ENCODE measurements around the gene MAN2B2. TPM values are rescaled to one million over a fixed set of nuclear protein-coding genes. Genes with fewer than 3 reads are reported as not detected.
A peak's percentile ranks its signal among the peaks of the same experiment; 100 is the strongest.

The MAN2B2 gene
- total RNA-seq, 1 experiment from 2014 or later, result 5.9 TPM

DNA sequence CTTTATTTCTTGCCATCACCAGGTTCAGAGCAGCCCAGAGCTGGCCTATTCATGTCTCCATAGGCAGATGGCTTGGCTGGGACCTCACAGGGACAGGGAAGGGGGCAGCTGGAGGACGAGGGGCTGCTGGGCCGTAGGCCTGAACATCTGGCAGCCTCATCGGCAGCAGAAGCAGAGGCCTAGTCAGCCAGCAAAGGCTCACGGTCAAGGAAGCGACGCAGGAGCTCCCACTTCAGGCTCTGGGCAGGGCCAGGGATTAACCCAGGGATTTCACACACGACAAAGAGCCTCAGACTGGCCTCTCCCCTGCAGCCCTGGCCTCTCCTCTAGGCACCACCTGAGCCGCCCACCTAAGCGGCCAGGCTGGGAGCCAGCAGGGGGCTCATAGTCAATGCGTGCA lies 46.0 kb upstream of the MAN2B2 start:
- no peak overlapping the region for H2BK120ac ChIP-seq (ENCODE audit: low read depth, low read length, poor library complexity, severe bottlenecking)
- H4K91ac ChIP-seq (ENCODE audit: insufficient read length, low read depth, low read length), result no peak overlapping the region
- peaks cover 3% of the 10 kb centered on the region for H3K27me3 Mint-ChIP-seq (ENCODE audit: low read depth)
- peak overlapping the region; percentile 71 to 83 (median 83); a peak in 4 of 7 replicates for H3K27ac Mint-ChIP-seq
- H3T11ph ChIP-seq (ENCODE audit: low read length), result no peak overlapping the region
- H4K8ac ChIP-seq (replicated peaks; ENCODE audit: insufficient read length, low read depth, low read length), result no peak overlapping the region
- H3K4me1 Mint-ChIP-seq, result peaks cover 18 to 31% of the 10 kb centered on the region in 2 experiments
- H3K4ac ChIP-seq (ENCODE audit: low read depth, low read length), result no peak overlapping the region
- peak; percentile 39 for DNase-seq
- no peaks in the 10 kb centered on the region; a peak in 1 of 5 replicates for H3K9me3 Mint-ChIP-seq
- TF ChIP-seq, protein P1, sequence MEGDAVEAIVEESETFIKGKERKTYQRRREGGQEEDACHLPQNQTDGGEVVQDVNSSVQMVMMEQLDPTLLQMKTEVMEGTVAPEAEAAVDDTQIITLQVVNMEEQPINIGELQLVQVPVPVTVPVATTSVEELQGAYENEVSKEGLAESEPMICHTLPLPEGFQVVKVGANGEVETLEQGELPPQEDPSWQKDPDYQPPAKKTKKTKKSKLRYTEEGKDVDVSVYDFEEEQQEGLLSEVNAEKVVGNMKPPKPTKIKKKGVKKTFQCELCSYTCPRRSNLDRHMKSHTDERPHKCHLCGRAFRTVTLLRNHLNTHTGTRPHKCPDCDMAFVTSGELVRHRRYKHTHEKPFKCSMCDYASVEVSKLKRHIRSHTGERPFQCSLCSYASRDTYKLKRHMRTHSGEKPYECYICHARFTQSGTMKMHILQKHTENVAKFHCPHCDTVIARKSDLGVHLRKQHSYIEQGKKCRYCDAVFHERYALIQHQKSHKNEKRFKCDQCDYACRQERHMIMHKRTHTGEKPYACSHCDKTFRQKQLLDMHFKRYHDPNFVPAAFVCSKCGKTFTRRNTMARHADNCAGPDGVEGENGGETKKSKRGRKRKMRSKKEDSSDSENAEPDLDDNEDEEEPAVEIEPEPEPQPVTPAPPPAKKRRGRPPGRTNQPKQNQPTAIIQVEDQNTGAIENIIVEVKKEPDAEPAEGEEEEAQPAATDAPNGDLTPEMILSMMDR (conservative IDR thresholded peaks at IDR 0.05), result no peak
- H3K4me2 ChIP-seq (ENCODE audit: insufficient read depth, insufficient read length, low read length), result no peak overlapping the region
- no peaks in the 10 kb centered on the region for H3K36me3 Mint-ChIP-seq (ENCODE audit: insufficient read depth in 1 of 3, low read depth in 3 of 3)
- H2AK5ac ChIP-seq (ENCODE audit: insufficient read length, low read length), result no peak overlapping the region
- no peak overlapping the region for H3K14ac ChIP-seq (ENCODE audit: insufficient read depth, low read length)
- H3K27ac ChIP-seq (ENCODE audit: insufficient read length, low read depth, low read length), result no peak overlapping the region
- no peaks in the 10 kb centered on the region for H3K79me1 ChIP-seq (ENCODE audit: insufficient read depth, low read depth, low read length, poor library complexity, severe bottlenecking)
- H2BK5ac ChIP-seq (ENCODE audit: insufficient read length, low read length), result no peak overlapping the region
- no peak overlapping the region for H3K4me3 Mint-ChIP-seq
- no peaks in the 10 kb centered on the region for H3K79me2 ChIP-seq (ENCODE audit: insufficient read depth, low read length)
- 0 out of 2 replicates have a peak, but pooled peaks cover 2% of the 10 kb centered on the region for H3K27me3 ChIP-seq (ENCODE audit: insufficient read depth, low read length)
- no CpG with 5 or more reads among the region's 10 CpGs for WGBS (ENCODE audit: extremely low coverage, insufficient read length, low lambda C conversion rate)
- no peak overlapping the region for H3K9ac ChIP-seq (ENCODE audit: extremely low read depth, insufficient read length, low read length)
- no peak overlapping the region for H4K5ac ChIP-seq (ENCODE audit: insufficient read length, low read depth, low read length)
- no peak overlapping the region for H3K18ac ChIP-seq (ENCODE audit: insufficient read length, low read depth, low read length)
- H2AFZ ChIP-seq (ENCODE audit: low read length), result no peak overlapping the region
- H3K23ac ChIP-seq (ENCODE audit: insufficient read length, low read depth, low read length), result no peak overlapping the region
- H3K56ac ChIP-seq (ENCODE audit: insufficient read length, low read depth, low read length), result no peak overlapping the region
- no peak overlapping the region for H2BK20ac ChIP-seq (ENCODE audit: low read depth, low read length, poor library complexity, severe bottlenecking)
- no peaks in the 10 kb centered on the region for H3K9me3 ChIP-seq (ENCODE audit: control insufficient read depth, low read depth, low read length)
- no peaks in the 10 kb centered on the region for H3K23me2 ChIP-seq (ENCODE audit: insufficient read length, low read depth, low read length, poor library complexity, severe bottlenecking)
- H4K20me1 ChIP-seq (ENCODE audit: control insufficient read depth, insufficient read depth, insufficient read length), result no peaks in the 10 kb centered on the region
- H3K4me1 ChIP-seq (ENCODE audit: insufficient read depth, low read length), result peaks cover 4% of the 10 kb centered on the region; the same call in 1 of the 2 replicates
- no peak overlapping the region for H2BK15ac ChIP-seq (ENCODE audit: low read depth, low read length)
- H2BK12ac ChIP-seq (ENCODE audit: insufficient read length, low read depth, low read length), result no peak overlapping the region

Data from H9 (cell line).